Tibial nerve (tissue), 4 donors: ENCODE measurements around the gene ASTE1.

Source experiments
- EP300 ChIP-seq, 2 donors: sonication (generic); formaldehyde crosslinking; IDR thresholded peaks; one replicate each; pipeline ENCODE4 v1.6.1; 2017; ENCODE audit warnings: antibody characterized with exemption in 2 of 2, mild to moderate bottlenecking in 1 of 2
- POLR2A ChIP-seq, 2 donors: fragments of 450-650 bp; IDR thresholded peaks; one replicate each; pipeline ENCODE4 v1.6.1; 2017; ENCODE audit warnings: antibody characterized with exemption in 2 of 2, mild to moderate bottlenecking in 2 of 2, moderate library complexity in 2 of 2
- TF ChIP-seq, protein P1 (sequence below), 5 experiments: fragments of 200-600 bp in 3 of 5; fragments of 450-650 bp in 2 of 5; sonication (generic) in 3 of 5; IDR thresholded peaks; one replicate each; pipeline ENCODE4 v1.5.1; 2016 to 2019; ENCODE audit warnings: antibody characterized with exemption in 5 of 5, mild to moderate bottlenecking in 3 of 5, moderate library complexity in 2 of 5

DNA sequence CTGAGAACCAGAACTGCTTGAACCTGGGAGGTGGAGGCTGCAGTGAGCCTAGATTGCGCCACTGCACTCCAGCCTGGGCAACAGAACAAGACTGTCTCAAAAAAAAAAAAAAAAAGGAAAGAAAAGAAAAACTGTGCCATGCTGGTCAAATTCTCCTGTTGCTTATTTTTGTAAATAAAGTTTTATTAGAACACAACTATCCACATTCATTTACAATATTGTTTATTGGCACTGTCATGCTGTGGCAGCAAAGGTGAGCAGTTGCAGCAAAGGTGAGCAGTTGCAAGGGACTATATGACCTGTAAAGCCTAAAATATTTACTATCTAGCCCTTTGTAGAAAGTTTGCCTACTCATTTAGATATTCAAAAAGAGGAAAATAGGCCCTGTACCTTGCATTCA lies 18.3 kb downstream of the ASTE1 start:
- TF ChIP-seq, protein P1, sequence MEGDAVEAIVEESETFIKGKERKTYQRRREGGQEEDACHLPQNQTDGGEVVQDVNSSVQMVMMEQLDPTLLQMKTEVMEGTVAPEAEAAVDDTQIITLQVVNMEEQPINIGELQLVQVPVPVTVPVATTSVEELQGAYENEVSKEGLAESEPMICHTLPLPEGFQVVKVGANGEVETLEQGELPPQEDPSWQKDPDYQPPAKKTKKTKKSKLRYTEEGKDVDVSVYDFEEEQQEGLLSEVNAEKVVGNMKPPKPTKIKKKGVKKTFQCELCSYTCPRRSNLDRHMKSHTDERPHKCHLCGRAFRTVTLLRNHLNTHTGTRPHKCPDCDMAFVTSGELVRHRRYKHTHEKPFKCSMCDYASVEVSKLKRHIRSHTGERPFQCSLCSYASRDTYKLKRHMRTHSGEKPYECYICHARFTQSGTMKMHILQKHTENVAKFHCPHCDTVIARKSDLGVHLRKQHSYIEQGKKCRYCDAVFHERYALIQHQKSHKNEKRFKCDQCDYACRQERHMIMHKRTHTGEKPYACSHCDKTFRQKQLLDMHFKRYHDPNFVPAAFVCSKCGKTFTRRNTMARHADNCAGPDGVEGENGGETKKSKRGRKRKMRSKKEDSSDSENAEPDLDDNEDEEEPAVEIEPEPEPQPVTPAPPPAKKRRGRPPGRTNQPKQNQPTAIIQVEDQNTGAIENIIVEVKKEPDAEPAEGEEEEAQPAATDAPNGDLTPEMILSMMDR (IDR thresholded peaks at IDR 0.05) = no peak
- TF ChIP-seq POLR2A (IDR thresholded peaks at IDR 0.05) (no peak), EP300 (IDR thresholded peaks at IDR 0.05) (no peak)
